ENCODE data around the gene WFDC8. TPM values are rescaled to one million over a fixed set of nuclear protein-coding genes. Genes with fewer than 3 reads are reported as not detected.

Gene WFDC8
- total RNA-seq, 1 experiment from 2014 or later = not detected

GRCh38 chr20:45502561-45502960 lies 76.5 kb downstream of the WFDC8 start:
- no peak for ATAC-seq
- Histone ChIP-seq H3F3A (ENCODE audit: low read length, unreplicated experiment) (no peaks in the 10 kb centered on the region), H3K4me3 (ENCODE audit: low read length) (no peak overlapping the region), H2AFZ (ENCODE audit: low read length) (no peak overlapping the region), H3K4me2 (ENCODE audit: low read length) (no peak overlapping the region), H4K20me1 (ENCODE audit: low read length) (no peaks in the 10 kb centered on the region), H3K36me3 (ENCODE audit: low read depth, low read length) (no peaks in the 10 kb centered on the region), H3K9me3 (ENCODE audit: low read length) (no peaks in the 10 kb centered on the region), H3K9me2 (replicated peaks; ENCODE audit: low read length) (no peaks in the 10 kb centered on the region), H3K27me3 (ENCODE audit: low read length) (no peaks in the 10 kb centered on the region; the same call in 1 of the 2 replicates), H3K9ac (ENCODE audit: low read length) (no peak overlapping the region), H3K4me1 (ENCODE audit: insufficient read depth, low read length) (peaks cover 13% of the 10 kb centered on the region), H3K27ac (ENCODE audit: low read length) (no peak overlapping the region), H3K79me2 (ENCODE audit: low read length) (no peaks in the 10 kb centered on the region)
- intact Hi-C loops (cut with micrococcal nuclease) = no loop called here
- TF ChIP-seq EZH2 (IDR thresholded peaks at IDR 0.05; ENCODE audit: low read length, unreplicated experiment) (no peak), CTCF (conservative IDR thresholded peaks at IDR 0.05; ENCODE audit: low read depth, low read length) (no peak), EZH2phosphoT487 (IDR thresholded peaks at IDR 0.05; ENCODE audit: borderline replicate concordance, low read length) (no peak)
- BruUV-seq (replicated peaks) = no TSS peak
- ChIA-PET CTCF (interaction anchor here (0.9 to 1.1 kb wide), 2 partner anchors 66 to 269 kb away, joined by 3 to 4 read pairs; no protein-coding TSS in a partner anchor), POLR2A (ENCODE audit: unreplicated experiment) (no interaction called here)
- DNase-seq = no peak

Other genes starting within 250 kb of the WFDC8 start
- 134 and 167 TPM in 2 replicates for gene SDC4, start 230.9 kb downstream of the WFDC8 start, total RNA-seq (2014; rRNA removed)
- gene SYS1, start 216.1 kb downstream of the WFDC8 start, total RNA-seq (2014; rRNA removed) = 32.5 and 45.2 TPM in 2 replicates
- gene TP53TG5, start 201.0 kb downstream of the WFDC8 start, total RNA-seq (2014; rRNA removed) = not detected in 2 replicates
- 7.7 and 8.5 TPM in 2 replicates for gene DBNDD2, start 171.0 kb downstream of the WFDC8 start, total RNA-seq (2014; rRNA removed)
- gene PIGT, start 163.1 kb downstream of the WFDC8 start, total RNA-seq (2014; rRNA removed) = 101 and 129 TPM in 2 replicates
- gene WFDC2, start 109.5 kb downstream of the WFDC8 start, total RNA-seq (2014; rRNA removed) = not detected in 2 replicates
- gene SPINT3, start 63.7 kb downstream of the WFDC8 start, total RNA-seq (2014; rRNA removed) = not detected in 2 replicates
- not detected in 2 replicates for gene WFDC6, start 39.8 kb downstream of the WFDC8 start, total RNA-seq (2014; rRNA removed)
- gene EPPIN, start 31.9 kb downstream of the WFDC8 start, total RNA-seq (2014; rRNA removed) = not detected in 2 replicates
- gene WFDC10A, start 50.5 kb upstream of the WFDC8 start, total RNA-seq (2014; rRNA removed) = not detected in 2 replicates
- not detected in 2 replicates for gene WFDC9, start 52.0 kb upstream of the WFDC8 start, total RNA-seq (2014; rRNA removed)
- gene WFDC11, start 91.0 kb upstream of the WFDC8 start, total RNA-seq (2014; rRNA removed) = not detected in 2 replicates
- not detected in 2 replicates for gene WFDC13, start 122.8 kb upstream of the WFDC8 start, total RNA-seq (2014; rRNA removed)
- gene WFDC10B, start 125.7 kb upstream of the WFDC8 start, total RNA-seq (2014; rRNA removed) = not detected in 2 replicates
- not detected in 2 replicates for gene SPINT4, start 143.1 kb upstream of the WFDC8 start, total RNA-seq (2014; rRNA removed)
- 3.0 and 6.0 TPM in 2 replicates for gene WFDC3, start 212.6 kb upstream of the WFDC8 start, total RNA-seq (2014; rRNA removed)
- 187 and 194 TPM in 2 replicates for gene DNTTIP1, start 212.7 kb upstream of the WFDC8 start, total RNA-seq (2014; rRNA removed)
- 251 and 304 TPM in 2 replicates for gene UBE2C, start 233.4 kb upstream of the WFDC8 start, total RNA-seq (2014; rRNA removed)
- gene TNNC2, start 248.0 kb upstream of the WFDC8 start, total RNA-seq (2014; rRNA removed) = not detected in 2 replicates